ENCODE results near the gene DNAJC8.

Gene DNAJC8

DNA sequence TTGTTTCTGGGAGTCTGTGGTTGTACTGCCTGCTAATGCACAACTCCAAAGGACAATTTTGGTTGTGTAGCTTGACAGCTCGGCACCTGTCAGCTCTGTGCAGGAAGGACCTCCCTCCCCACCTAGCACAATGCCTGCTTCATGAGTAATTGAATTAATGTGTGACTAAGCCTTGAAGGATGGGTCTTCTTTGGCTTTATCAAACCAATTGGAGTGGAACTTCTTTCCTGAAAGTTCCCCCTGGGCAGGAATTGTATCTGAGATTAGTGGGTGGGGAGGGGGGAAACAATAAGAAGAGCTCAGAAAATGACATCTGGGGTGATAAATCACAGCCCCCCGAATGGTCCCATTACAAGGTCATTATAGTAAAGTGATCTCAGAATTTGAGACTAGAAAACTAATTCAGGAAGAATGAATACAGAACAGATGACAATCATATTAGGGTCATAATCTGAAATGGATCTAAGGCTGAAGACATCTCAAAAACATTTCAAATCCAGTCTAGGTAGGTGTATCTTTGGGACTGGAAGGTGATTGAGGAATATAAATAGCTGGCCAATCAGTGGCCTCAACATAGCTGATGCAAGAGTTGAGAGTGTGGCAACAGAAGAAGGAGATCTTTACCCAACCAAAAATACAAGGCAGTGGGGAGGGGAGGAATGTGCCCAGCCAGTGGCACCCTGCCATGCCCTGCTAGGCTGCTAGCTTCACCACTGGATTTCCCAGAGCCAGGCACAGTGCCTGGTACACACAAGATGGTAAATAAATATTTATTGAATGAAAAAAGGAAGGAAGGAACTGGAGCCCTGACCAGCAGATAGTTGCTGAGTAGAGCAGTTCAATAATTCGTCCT is 16.4 kb upstream of the DNAJC8 start:
- DNase-seq: peak; percentile 35

DNA sequence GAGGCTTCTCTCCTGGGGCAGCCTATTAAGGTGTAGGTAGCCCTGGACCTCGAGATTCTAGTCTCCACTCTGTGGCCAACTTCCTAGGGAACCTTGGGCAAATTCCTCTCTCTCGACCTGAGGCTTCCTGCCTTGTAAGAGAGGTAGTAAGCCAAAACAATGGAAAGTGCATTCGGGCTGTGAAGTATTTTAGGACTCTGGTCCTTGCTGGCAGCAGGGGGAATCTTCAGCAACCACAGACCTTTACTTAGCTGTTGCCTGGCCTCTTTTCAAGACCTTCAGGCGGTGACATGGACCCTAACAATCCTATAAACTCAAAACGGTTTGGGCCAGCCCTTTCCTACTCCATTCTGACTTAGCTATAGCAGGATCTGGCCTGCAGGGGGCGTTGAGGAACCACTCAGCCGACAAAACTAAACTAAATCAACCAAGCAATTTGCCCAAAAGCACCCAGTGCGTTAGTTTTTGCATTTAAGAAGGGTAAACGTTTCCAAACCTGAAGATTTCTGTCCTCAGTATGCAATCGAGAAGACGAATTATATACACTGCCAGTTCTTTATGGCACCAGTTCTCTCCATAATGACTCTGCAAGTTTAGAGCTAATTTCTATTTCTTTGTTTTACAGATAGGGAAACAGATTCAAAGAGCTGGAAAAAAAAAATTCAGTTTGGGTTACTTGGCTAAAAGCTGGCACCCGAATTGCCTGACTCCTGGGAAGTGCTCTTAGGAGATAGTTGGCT is 15.6 kb upstream of the DNAJC8 start:
- peak; percentile 84 for DNase-seq

DNA sequence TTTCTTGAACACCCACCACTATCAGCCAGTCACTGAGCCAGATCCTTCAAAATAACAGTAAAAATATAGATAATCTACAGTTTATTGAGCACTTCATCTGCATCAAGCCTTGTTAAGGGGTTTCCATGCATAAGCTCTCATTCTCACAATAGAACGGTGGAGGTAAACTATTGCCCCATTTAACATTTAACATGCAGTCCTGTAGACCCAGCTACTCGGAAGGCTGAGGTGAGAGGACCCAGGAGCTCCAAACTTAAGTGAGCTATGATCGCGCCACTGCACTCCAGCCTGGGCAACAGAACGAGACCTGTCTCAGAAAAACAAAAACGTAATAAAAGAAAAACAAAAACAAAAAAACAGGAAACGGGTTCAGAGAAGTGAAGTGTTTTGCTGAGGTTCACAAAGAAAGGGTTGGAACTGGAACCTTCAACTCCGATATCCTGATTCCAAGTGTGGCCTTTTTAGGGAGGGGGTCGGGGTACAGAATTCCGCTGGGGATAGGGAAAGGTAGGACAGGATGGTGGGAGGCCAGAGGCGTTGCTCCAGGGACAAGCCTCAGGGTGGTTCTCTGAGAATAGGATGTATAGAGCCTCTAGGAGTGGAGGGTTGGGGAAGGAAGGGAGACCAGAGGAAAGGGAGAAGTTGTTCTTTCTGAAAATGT is 14.9 kb upstream of the DNAJC8 start:
- no peak for DNase-seq

DNA sequence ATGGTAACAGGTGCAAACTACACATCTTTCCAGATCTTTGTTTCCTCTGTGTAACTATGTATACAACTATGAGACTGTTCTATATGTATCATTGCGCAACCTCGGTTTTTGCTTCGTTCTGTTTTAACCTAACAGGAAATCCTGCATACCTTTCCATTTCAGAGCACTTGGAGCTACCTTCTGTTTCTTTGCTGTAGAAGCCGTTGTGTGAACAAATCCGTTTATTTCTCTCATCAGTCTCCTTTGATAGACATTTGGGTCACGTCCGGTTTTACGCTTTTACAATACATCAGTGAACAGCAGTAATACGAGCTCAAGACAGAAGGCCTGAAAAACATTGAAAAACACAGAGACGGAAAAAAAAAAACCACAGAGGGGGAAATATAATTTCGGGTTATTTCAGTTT is 13.6 kb upstream of the DNAJC8 start:
- DNase-seq: peak; percentile 35

DNA sequence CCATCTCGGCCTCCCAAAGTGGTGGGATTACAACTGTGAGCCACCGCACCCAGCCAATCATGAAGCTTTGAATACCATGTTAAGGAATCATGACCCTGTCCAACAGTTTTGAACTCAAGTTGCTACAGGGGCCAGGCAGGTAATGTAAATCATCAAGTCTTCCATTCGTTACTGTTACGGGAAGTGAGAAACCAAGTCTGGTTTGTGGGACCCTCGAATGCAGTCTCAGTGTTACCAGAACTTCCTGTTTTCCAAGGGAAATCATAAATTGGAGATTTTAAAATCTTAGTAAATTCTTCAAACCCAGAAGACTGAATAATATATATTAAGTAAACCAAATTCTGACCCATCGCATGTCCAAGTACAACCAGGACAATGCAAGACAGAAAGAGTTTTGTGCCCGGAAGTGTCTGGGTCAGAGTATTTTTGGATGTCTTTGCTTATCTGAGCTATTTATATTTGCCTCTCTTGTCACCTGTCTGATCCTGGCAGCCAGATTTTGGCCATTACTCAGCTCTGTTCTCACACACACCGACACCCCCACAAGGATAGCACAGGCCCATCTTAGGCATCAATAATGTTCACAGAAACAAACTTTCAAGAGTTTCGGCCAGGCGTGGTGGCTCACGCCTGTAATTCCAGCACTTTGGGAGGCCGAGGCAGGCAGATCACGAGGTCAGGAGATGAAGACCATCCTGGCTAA is 11.9 kb upstream of the DNAJC8 start:
- no peak for DNase-seq

DNA sequence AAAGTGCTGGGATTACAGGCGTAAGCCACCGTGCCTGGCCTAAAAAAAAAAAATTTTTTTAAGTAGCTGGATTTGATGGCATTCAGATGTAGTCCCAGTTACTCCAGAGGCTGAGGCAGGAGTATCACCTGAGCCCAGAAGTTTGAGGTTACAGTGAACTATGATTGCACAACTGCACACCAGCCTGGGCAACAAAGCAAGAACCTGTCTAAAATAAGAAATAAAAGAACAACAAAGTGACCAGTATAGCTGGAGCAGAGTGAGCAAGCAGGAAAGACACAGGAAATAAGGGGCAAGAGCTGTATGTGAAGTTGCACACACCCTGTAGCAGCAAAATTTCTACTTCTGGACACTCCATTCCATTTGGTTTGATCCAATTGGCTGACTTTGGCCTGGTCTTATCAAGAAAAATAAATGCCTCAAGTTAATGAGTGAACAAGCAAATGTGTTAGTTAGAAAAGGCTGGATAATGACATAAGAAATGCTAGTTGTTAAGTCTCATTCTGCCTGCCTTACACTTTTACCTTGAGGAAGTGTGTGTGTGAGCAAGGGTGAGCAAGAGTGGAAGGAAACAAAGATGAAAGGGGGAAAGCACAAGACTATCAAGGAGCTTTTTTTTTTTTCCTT is 11.0 kb upstream of the DNAJC8 start:
- DNase-seq: no peak

DNA sequence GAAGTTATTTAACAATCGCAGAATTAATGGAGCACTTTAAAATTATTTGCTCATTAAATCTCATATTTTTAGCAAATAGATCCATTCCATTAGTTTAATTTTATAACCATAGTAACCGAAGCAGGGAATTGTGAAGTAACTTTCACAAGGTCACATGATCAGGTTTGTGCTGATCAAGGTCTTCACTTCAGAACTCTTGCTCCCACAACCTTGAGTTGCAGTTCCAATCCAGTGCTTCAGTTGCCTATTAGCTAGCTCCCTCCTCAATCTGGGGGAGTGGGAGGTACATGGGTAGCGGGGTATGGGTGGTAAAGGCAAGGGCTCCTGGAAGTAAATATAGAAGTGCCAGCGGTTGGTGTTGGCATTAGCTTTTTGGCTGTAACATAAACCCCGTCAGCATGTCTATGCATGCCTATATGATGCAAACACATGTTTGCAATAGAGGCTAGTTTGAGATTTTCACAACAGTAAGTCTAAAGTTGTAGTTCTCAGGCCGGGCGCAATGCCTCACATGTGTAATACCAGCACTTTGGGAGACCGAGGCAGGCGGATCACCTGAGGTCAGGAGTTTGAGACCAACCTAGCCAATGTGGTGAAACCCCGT is 8.9 kb upstream of the DNAJC8 start:
- DNase-seq: no peak

DNA sequence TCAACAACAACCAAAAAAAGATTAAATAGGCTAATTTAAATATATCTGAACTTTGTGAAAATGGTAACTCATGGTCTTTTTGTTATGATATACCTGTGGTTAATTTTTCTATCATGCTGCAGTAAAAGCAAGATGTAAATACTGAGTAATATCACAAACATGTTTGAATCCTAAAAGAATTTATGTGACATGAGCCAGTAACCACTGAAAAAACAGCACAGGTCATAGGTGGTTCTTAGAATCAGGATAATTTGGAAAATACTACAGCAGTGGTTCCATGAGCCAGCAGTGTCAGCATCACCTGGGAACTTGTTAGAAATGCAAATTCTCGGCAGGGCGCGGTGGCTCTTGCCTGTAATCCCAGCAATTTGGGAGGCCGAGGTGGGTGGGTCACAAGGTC is 7.2 kb upstream of the DNAJC8 start:
- DNase-seq: no peak

DNA sequence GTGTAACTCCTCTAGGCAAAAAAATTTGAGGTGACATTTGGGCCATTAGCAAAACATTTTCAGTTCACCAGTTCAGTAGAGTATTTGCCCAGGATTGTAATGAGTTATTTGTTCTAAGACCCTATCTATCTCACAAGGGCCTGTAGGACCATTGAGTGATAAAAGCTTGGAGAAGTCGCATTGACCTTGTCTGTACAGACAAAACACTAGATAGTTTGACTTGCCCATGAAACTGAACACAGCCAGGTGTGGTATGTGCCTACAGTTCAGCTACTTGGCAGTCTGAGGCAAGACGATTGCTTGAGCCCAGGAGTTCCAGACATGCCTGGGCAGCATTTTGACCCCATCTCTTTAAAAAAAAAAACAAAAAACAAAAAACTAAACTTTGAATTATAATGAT is 6.2 kb upstream of the DNAJC8 start:
- DNase-seq: no peak

DNA sequence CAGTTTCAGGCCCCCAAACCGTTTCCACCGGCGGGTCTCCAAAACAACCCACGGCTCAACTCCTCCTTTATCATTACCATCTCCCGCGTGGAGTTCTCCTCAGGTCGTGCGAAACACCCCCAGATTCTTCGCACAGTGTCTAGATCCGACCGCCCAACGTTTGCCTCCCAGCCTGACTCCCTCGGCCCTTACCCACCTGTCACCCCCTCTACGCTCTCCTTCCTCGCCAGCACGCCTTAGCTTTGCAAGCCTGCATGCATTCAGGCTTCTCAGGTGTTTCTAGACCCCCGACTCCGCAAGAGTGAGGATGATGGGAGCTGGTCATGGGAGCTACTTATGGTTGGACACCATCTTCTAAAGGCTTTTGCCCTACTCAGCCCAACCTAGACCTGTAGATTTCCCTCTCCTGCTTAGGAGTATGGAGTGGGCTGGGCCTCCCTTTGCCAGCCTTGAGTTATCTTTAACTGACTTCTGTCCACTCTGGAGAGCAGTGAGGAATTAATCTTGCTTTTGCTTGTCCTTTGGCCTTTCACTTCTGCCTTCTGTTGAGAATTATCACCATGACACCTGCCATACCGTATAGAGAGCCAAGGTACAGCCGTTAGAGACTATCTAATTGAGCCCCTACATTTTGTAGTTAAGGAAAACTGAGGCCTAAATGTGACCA is 4.0 kb upstream of the DNAJC8 start:
- DNase-seq: no peak

DNA sequence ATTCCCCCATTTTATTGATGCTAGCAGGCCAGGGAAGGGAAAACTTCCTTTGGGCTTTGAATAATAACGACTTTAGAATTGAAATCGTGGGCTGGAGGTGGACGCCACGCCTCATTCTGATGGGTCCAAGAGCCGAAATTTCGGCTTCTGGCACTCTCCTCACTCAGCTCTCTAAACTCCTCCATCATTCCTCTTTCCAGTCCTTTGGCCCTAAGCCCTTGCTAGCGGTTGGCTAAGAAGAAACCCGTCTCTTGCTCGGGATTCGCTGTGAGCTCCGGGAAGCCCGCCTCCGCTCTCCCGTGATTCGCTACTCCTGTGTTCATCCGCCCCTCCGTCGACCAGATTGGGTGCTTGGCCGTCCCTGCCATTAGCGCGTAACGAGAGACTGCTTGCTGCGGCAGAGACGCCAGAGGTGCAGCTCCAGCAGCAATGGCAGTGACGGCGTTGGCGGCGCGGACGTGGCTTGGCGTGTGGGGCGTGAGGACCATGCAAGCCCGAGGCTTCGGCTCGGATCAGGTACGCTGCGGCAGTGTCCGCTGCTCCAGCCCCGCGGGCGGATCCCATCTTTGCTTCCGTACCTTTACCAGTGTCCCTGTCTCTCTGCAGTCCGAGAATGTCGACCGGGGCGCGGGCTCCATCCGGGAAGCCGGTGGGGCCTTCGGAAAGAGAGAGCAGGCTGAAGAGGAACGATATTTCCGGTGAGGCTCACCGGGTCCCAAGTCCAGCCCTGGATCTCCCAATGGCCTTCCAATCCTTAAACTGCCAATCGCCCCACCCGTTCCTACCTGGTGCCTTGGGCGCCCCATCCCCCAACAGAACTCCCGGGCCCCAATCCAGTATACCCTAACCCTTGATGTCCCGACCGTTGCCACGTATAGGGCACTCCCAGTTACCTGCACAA is 3.2 kb upstream of the DNAJC8 start, which contains the start of gene ATP5IF1:
Gene ATP5IF1, plus strand, starts transcription at position 370 of the 901 bp plus-strand sequence. Its CDS starts 60 bp downstream, at position 430.
- DNase-seq: peak; percentile 98

DNA sequence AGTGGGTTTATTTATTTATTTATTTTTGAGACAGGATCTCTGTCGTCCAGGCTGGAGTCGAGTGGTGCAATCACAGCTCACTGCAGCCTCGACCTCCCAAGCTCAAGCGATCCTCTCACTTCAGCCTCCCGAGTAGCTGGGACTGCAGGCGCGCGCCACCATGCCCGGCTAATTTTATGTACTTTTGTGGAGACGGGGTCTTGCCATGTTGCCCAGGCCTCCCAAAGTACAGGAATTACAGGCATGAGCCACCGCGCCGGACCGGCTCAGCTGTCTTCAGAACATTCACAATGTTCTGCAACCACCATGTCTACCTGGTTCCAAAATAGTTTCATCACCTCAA is 406 bp upstream of the DNAJC8 start:
- no peak for DNase-seq

DNA sequence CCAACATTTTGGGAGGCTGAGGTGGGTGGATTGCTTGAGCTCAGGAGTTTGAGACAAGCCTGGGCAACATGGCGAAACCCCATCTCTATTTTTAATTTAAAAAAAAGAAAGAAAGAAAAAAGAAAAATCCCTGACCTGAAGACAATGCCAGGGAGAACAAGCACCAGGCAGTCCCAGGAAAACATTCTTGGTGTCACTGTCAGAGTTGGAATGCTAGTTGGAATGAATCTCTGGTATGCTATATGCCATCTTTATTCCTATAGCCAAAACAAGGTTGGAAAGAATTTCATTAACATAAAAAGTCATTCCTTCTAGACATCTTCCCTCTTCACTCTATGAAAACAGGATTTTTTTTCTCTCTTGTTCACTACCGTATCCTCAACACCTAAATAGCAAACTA is 2.8 kb downstream of the DNAJC8 start:
- DNase-seq: no peak

DNA sequence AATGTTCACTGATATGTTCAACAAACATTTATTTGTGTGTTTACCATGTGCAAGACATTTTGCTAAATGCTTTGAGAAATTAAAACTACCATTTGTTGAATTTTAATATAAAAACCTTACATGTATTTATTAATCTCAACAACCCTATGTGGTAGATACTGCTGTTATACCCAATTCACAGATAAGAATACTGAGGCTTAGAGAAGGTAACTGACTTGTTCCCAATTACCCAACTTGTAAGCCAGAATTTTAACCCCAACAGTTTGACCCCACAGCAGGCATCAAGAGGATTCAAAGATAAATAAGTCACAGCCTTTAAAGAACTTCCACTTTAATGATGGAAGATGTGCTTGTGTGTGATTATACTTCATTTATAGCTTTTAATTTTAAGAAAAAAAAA is 3.7 kb downstream of the DNAJC8 start:
- no peak for DNase-seq

DNA sequence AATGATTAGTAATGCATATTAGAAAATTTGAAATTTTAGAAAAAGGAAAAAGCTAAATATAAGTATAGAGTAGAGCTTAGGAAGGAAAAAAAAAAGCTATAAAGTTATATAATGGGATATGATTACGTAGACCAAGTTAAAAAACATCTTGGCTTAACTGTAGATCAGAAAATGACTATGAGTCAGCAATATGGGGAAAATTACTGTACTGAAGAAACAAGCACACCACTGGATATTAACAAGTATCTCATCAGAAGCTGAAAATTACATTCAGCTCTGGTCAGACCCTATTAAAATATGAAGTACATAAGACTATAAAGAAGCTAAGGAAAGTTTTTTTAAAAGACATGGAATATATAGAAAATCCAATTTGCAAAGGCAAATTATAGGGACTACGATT is 19.5 kb downstream of the DNAJC8 start:
- no peak for DNase-seq

DNA sequence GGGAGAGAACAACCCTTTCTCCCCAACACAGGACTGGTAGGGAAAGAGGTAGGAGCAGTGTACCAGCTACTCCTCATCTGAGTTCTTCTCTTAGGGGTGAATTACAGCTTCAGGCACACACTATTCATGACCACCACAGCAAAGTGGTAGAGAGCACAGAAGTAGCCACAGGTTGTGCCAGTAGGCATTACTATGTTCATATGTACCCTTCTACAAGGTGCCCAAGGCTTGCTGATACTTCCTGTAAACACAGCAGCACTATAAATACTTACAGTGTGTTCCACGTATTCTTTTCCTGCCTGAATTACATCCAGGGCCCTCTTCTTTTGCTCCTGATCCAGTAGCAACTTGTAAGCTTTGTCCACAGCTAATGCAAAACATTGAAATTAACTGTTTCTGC is 23.1 kb downstream of the DNAJC8 start:
- DNase-seq: no peak

DNA sequence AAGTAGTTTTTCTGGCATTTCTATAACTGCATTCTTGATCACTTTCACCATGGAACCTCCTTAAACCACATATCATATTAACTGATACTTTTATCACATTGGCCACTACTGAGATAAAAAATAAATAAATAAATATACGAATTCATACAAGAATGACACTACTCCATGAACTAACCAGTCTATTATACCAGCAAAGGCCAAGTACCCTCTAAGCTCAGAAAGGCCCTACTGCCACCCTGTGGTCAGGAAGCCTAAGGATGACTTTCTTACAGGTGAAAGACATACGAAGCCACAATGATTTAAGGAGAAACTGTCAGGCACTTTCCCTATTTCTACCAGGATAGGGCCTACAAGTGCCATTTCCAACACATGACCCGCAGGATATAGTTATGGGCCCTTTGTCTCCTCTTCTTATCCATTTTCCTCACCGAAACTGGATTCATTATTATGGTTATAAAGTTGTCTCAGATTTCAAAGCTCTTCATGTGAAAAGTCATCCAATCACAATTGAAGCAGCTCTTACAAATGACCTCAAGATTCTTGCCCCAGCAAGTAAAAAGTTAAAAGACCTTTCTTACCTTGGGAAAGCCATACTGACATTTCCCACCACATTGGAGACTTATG is 23.9 kb downstream of the DNAJC8 start:
- DNase-seq: peak; percentile 81

DNA sequence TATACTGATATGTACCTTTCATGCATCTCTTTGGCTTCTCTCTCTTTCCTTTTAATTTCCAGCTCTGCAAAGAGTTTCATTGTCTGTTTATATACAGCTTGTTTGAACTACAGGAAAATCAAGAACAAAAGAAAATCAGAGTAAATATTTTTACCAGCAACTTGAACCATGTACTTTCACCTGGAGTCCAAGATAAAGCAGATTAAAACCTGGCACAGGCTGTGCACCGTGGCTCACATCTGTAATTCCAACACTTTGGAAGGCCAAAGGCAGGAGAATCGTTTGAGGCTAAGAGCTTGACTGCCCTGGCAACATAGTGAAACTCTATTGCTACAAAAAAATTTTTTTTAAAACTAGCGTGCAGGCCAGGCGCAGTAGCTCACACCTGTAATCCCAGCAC is 27.6 kb downstream of the DNAJC8 start:
- no peak for DNase-seq

DNA sequence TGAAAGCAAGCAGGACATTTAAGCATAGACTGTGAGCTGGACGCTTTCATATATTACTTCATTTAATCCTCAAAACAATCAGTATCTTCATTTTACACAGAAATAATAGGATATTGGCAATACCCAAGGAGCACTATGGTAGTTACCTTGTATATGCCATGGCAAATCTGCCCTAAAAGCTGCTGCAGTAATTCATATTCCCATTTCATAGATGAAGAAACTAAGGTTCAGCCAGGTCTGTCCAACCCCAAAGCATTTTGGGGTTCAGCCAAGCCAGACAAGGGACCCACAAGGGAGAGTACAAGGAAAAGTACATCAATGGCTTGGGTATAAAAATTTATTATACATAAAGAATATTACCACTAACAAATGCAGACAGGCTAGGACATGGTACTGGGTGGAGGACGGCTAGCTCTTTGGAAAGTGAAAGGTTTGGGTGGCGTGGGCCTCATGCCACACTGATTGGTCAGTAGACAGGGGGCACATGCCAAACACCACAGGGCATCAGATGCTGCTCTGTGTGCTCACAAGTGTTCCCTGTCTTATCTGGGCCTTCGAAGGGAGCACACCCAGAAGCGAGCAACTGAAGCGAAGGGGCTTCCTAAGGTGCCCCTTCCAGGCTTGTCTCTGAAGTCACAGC is 32.5 kb downstream of the DNAJC8 start:
- no peak for DNase-seq
